Activated T-cell treated with anti-CD3 and anti-CD28 coated beads, Interleukin-2, amount 50 U/mL, for 48 hours (primary cell): Measurements from ENCODE around the gene PCBP1.
"Not testable (repeated sequence)": the region's sequence is repeated elsewhere in the genome, so short reads cannot be mapped to it uniquely, and the experiment has no call there.

ENCODE experiments used
- DNase-seq, 2 experiments: peaks; one replicate each; pipeline ENCODE4 v3.0.0-alpha.2; 2020

The PCBP1 gene

GRCh38 chr2:70101174-70101573 is 13.9 kb downstream of the PCBP1 start:
- DNase-seq, result no peak

- DNase-seq, result not testable (repeated sequence)
Observed at GRCh38 chr2:70101686-70102085, 14.4 kb downstream of the PCBP1 start.

GRCh38 chr2:70102323-70102905 is 15.1 kb downstream of the PCBP1 start:
- DNase-seq, result not testable (repeated sequence)

- DNase-seq, result peak in 1 of 2 experiments; percentile 54
Observed at GRCh38 chr2:70103531-70104061, 16.3 kb downstream of the PCBP1 start.

- peak in 1 of 2 experiments; percentile 61 for DNase-seq
Observed at GRCh38 chr2:70104231-70105111, 17.2 kb downstream of the PCBP1 start.

- DNase-seq, result not testable (repeated sequence)
Observed at GRCh38 chr2:70106138-70106537, 18.9 kb downstream of the PCBP1 start.

- DNase-seq, result not testable (repeated sequence)
Observed at GRCh38 chr2:70110397-70110796, 23.1 kb downstream of the PCBP1 start.

- DNase-seq, result no peak
Observed at GRCh38 chr2:70111752-70112591, 24.7 kb downstream of the PCBP1 start.

- DNase-seq, result no peak
Observed at GRCh38 chr2:70113359-70114070, 26.2 kb downstream of the PCBP1 start.

GRCh38 chr2:70115646-70116442 is 28.6 kb downstream of the PCBP1 start:
- DNase-seq, result no peak

- no peak for DNase-seq
Observed at GRCh38 chr2:70116936-70117552, 29.8 kb downstream of the PCBP1 start.

GRCh38 chr2:70118798-70119454 is 31.6 kb downstream of the PCBP1 start:
- DNase-seq, result no peak

GRCh38 chr2:70121627-70122372 is 34.5 kb downstream of the PCBP1 start:
- no peak for DNase-seq

- DNase-seq, result no peak
Observed at GRCh38 chr2:70122470-70122869, 35.2 kb downstream of the PCBP1 start.

GRCh38 chr2:70123051-70123828 is 36.0 kb downstream of the PCBP1 start:
- DNase-seq, result no peak

- DNase-seq, result no peak
Observed at GRCh38 chr2:70123829-70124116, 36.5 kb downstream of the PCBP1 start.

GRCh38 chr2:70124983-70125480 is 37.8 kb downstream of the PCBP1 start:
- peak; percentile 76 to 80 for DNase-seq

GRCh38 chr2:70125498-70125898 is 38.2 kb downstream of the PCBP1 start:
- DNase-seq, result peak in 1 of 2 experiments; percentile 45

GRCh38 chr2:70126413-70126812 is 39.1 kb downstream of the PCBP1 start:
- no peak for DNase-seq
